Fibroblast of lung (primary cell): ENCODE measurements around the gene COG2. TPM values are rescaled to one million over a fixed set of nuclear protein-coding genes. Genes with fewer than 3 reads are reported as not detected.
A peak's percentile ranks its signal among the peaks of the same experiment; 100 is the strongest.

ENCODE experiments used
- DNase-seq, 2 donors: peaks; one replicate each; pipeline versions ENCODE4 v3.0.0 to v3.0.0-alpha.2; 2010; ENCODE audit warnings: low read depth in 2 of 2
- H2AFZ ChIP-seq: 2 replicates; pipeline ENCODE4 v1.5.1; 2012; ENCODE audit warnings: low read length, control low read depth, inconsistent platforms
- H3K27ac ChIP-seq: 2 replicates; pipeline ENCODE4 v1.5.1; 2011; ENCODE audit warnings: low read length, control low read depth; ENCODE audit not compliant: insufficient read depth
- H3K27me3 ChIP-seq: 2 replicates; pipeline ENCODE4 v1.5.1; 2011; ENCODE audit warnings: mild to moderate bottlenecking, low read length; ENCODE audit not compliant: control insufficient read depth, insufficient read depth
- H3K36me3 ChIP-seq: 2 replicates; pipeline ENCODE4 v1.5.1; 2011; ENCODE audit warnings: low read length; ENCODE audit not compliant: control insufficient read depth, insufficient read depth
- H3K4me1 ChIP-seq: 2 replicates; pipeline ENCODE4 v1.5.1; 2011; ENCODE audit warnings: low read length; ENCODE audit not compliant: control insufficient read depth, insufficient read depth; ENCODE audit errors: extremely low read depth
- H3K4me2 ChIP-seq: 2 replicates; pipeline ENCODE4 v1.5.1; 2011; ENCODE audit warnings: low read length, control low read depth; ENCODE audit not compliant: insufficient read depth; ENCODE audit errors: extremely low read depth
- H3K4me3 ChIP-seq, 4 experiments: fragments of 200-600 bp in 1 of 4; sonication (generic) in 1 of 4; replicated peaks in 1 of 4; 2 replicates each; pipeline ENCODE4 v1.5.1; 2011 to 2016; ENCODE audit warnings: low read length in 4 of 4, low read depth in 3 of 4, mild to moderate bottlenecking in 3 of 4, control low read depth in 2 of 4, inconsistent platforms in 1 of 4, mixed read lengths in 1 of 4; ENCODE audit not compliant: insufficient read depth in 1 of 4; ENCODE audit errors: control extremely low read depth in 1 of 4
- H3K79me2 ChIP-seq: 2 replicates; pipeline ENCODE4 v1.5.1; 2012; ENCODE audit warnings: mild to moderate bottlenecking, low read length, inconsistent platforms; ENCODE audit not compliant: control insufficient read depth, insufficient read depth
- H3K9ac ChIP-seq: 2 replicates; pipeline ENCODE4 v1.5.1; 2011; ENCODE audit warnings: mild to moderate bottlenecking, low read length, control low read depth; ENCODE audit not compliant: insufficient read depth
- H3K9me3 ChIP-seq: 2 replicates; pipeline ENCODE4 v1.5.1; 2012; ENCODE audit warnings: low read depth, low read length; ENCODE audit not compliant: control insufficient read depth, insufficient read depth
- H4K20me1 ChIP-seq: 2 replicates; pipeline ENCODE4 v1.5.1; 2011; ENCODE audit warnings: low read length; ENCODE audit not compliant: control insufficient read depth, insufficient read depth; ENCODE audit errors: extremely low read depth
- EZH2 ChIP-seq: IDR thresholded peaks from 2 replicates; pipeline ENCODE4 v1.5.1; 2012; ENCODE audit warnings: low read length, control low read depth, mild to moderate bottlenecking; ENCODE audit errors: missing control alignments
- polyA plus RNA-seq, 2 donors: library from polyadenylated mRNA; depleted of rRNA in 1 of 2; stranded (reverse) in 1 of 2; unstranded in 1 of 2; fragments of >200 nt; gene quantifications; 2 replicates each; pipeline ENCODE4 v1.2.1, GENCODE V29; 2011 to 2012; ENCODE audit warnings: missing spikeins in 1 of 2
- total RNA-seq: library from RNA; depleted of rRNA; stranded (reverse); fragments of >200 nt; gene quantifications from 2 replicates; pipeline ENCODE4 v1.2.1, GENCODE V29; 2014
- TF ChIP-seq, protein P1 (sequence below), 2 donors: IDR thresholded peaks in 1 of 2; conservative IDR thresholded peaks in 1 of 2; 1 replicate in 1 of 2; 2 replicates in 1 of 2; pipeline ENCODE4 v1.5.1; 2011 to 2012; ENCODE audit warnings: low read length in 2 of 2, control low read depth in 1 of 2, inconsistent platforms in 1 of 2, low read depth in 1 of 2, mild to moderate bottlenecking in 1 of 2

COG2 gene
- total and polyA plus RNA-seq, 2 donors (not counting 1 experiment from before 2014, with no cell fraction given), result 15.4 to 21.5 TPM

DNA sequence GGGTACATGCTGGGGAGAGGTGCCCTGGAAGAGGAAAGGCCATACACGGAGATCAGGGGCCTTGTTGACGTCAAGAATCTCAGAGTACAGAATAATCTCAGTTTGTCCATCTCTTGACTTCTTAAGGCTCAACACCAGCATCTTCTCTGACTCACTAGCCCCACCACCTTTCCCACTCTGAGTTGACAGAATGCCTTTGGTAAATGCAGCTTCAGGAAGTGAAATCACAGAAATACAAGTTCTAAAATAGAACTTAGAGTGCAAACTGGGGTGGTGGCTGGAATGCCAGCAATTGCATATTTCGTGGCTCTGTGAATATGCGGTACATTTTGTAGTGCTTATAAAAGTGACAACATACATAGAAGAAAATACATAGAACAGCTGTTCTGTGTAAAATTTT is 1.6 kb downstream of the COG2 start:
- Histone ChIP-seq H3K79me2 (peaks cover 32% of the 10 kb centered on the region), H3K4me1 (peaks cover 8% of the 10 kb centered on the region), H4K20me1 (no peaks in the 10 kb centered on the region), H3K9me3 (no peaks in the 10 kb centered on the region), H3K4me2 (peak overlapping the region; percentile 91), H3K36me3 (no peaks in the 10 kb centered on the region), H3K4me3 (peak overlapping the region; percentile 3 to 97 (median 76)), H3K27me3 (no peaks in the 10 kb centered on the region), H2AFZ (no peak overlapping the region), H3K9ac (no peak overlapping the region), H3K27ac (no peak overlapping the region)
- DNase-seq, result peak in 1 of 2 donors; percentile 55
- TF ChIP-seq, protein P1, sequence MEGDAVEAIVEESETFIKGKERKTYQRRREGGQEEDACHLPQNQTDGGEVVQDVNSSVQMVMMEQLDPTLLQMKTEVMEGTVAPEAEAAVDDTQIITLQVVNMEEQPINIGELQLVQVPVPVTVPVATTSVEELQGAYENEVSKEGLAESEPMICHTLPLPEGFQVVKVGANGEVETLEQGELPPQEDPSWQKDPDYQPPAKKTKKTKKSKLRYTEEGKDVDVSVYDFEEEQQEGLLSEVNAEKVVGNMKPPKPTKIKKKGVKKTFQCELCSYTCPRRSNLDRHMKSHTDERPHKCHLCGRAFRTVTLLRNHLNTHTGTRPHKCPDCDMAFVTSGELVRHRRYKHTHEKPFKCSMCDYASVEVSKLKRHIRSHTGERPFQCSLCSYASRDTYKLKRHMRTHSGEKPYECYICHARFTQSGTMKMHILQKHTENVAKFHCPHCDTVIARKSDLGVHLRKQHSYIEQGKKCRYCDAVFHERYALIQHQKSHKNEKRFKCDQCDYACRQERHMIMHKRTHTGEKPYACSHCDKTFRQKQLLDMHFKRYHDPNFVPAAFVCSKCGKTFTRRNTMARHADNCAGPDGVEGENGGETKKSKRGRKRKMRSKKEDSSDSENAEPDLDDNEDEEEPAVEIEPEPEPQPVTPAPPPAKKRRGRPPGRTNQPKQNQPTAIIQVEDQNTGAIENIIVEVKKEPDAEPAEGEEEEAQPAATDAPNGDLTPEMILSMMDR (conservative IDR thresholded peaks at IDR 0.05 in 1 of 2, IDR thresholded peaks at IDR 0.05 in 1 of 2; ENCODE audit: low read depth in 1 of 2, low read length in 2 of 2), result no peak
- TF ChIP-seq EZH2, result no peak

- Histone ChIP-seq H3K27me3 (no peaks in the 10 kb centered on the region), H3K9ac (no peak overlapping the region), H3K36me3 (no peaks in the 10 kb centered on the region), H3K27ac (no peak overlapping the region), H3K4me2 (no peak overlapping the region), H3K79me2 (peaks cover 39% of the 10 kb centered on the region), H3K4me3 (no peak overlapping the region), H2AFZ (no peak overlapping the region), H4K20me1 (no peaks in the 10 kb centered on the region), H3K4me1 (peaks cover 8% of the 10 kb centered on the region), H3K9me3 (no peaks in the 10 kb centered on the region)
- TF ChIP-seq EZH2, result no peak
- TF ChIP-seq, protein P1 (conservative IDR thresholded peaks at IDR 0.05 in 1 of 2, IDR thresholded peaks at IDR 0.05 in 1 of 2; ENCODE audit: low read depth in 1 of 2, low read length in 2 of 2), result no peak
- no peak for DNase-seq
Measured at GRCh38 chr1:230646710-230647302, 4.5 kb downstream of the COG2 start.

GRCh38 chr1:230647321-230647720 is 5.0 kb downstream of the COG2 start:
- peaks cover 5% of the 10 kb centered on the region for H3K4me1 ChIP-seq
- H3K27me3 ChIP-seq, result no peaks in the 10 kb centered on the region
- no peak for TF ChIP-seq EZH2
- TF ChIP-seq, protein P1 (conservative IDR thresholded peaks at IDR 0.05 in 1 of 2, IDR thresholded peaks at IDR 0.05 in 1 of 2; ENCODE audit: low read depth in 1 of 2, low read length in 2 of 2), result no peak
- no peak for DNase-seq
- no peaks in the 10 kb centered on the region for H3K9me3 ChIP-seq
- no peak overlapping the region for H2AFZ ChIP-seq
- no peak overlapping the region for H3K9ac ChIP-seq
- H3K27ac ChIP-seq, result no peak overlapping the region
- no peak overlapping the region for H3K4me3 ChIP-seq
- no peak overlapping the region for H3K4me2 ChIP-seq
- no peaks in the 10 kb centered on the region for H4K20me1 ChIP-seq
- peaks cover 43% of the 10 kb centered on the region for H3K79me2 ChIP-seq
- H3K36me3 ChIP-seq, result no peaks in the 10 kb centered on the region
